Activated gamma-delta T cell (primary cell): Measurements from ENCODE around the gene LINGO3.
A peak's percentile ranks its signal among the peaks of the same experiment; 100 is the strongest.

Experiments used
- DNase-seq: peaks from one replicate; lab custom pipeline; 2025; lab: John Stamatoyannopoulos, UW

The LINGO3 gene

DNA sequence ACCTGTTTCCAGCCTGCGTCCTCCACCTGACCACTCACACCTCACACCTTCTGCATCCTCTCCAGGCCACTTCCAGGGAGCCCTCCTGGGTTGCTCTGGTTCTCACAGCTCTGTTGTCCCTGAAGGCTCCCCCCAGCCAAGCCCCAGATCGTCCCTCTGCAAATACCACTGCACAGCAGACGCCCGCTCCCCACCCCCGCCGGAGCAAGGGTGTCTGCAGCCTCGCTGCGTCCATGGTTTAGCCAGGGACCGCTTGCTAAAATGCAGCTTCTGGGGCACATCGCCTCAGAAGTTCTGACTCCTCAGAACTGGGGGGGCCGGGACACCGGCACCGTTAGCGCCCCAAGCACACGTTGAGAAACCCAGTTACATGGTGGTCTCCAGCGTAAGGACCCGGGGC lies 983 bp downstream of the LINGO3 start:
- DNase-seq, result no peak

DNA sequence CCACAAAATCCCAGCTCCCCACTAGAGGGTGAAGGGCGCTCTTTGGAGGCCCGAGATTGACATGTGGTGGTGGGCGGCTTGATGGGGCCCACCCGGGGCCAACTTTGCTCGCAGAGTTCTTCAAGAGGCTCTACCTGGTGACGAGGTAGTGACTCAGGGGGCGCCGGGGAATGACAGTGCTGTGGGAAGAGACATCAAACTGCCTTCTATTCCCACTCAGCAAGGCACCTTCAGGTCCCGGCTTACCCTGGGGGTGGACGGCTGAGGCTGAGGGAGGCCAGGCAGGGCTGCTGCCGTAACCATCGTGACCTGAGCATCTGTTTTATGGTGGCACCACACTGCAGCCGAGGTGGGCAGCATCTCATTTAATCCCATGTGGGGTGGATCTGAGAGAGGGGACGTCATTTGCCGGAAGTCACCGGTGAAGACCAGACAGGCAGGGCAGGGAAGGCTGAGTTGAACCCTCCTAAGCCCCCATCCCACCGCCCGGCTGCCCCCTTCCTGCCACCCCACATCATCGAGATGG lies 1.6 kb downstream of the LINGO3 start:
- no peak for DNase-seq

DNA sequence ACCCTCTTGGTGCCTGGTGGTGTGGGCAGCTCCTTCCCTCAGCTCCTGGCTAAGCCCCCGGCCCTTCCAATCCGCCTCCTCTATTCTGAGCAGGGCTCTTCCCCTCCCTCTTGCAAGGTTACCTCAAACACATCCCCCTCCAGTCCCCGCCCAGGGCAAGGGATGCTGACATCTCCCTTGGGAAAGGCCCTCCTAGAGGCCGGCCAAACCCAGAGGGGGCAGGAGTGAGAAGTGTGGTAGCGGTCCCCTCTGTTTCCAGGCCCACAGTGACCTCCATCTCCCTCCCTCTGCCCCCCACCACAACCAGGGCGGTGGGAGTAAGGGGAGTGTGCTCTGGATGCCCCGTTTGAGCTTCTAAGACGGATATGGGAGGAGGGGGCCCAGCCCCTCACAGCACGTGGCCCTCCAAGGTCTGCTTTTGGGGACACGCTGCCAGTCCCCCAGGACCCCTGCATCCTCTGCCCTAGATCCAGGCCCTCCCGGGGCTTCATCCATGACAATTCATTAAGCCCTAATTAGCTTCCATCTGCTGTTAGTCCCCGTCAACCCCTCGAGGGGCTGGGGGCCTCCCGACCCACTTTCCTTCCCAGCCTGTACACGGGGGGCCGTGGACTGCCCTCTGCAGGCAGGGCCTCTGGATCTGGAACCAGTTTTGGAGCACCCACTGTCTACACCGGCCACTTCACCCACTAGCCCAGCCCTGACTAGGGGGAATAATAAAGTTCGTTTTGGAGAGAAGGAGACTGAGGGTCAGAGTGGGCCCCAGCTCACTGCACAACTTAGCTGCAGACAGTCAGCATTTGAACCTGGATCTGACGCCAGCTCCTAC lies 2.3 kb downstream of the LINGO3 start:
- no peak for DNase-seq

DNA sequence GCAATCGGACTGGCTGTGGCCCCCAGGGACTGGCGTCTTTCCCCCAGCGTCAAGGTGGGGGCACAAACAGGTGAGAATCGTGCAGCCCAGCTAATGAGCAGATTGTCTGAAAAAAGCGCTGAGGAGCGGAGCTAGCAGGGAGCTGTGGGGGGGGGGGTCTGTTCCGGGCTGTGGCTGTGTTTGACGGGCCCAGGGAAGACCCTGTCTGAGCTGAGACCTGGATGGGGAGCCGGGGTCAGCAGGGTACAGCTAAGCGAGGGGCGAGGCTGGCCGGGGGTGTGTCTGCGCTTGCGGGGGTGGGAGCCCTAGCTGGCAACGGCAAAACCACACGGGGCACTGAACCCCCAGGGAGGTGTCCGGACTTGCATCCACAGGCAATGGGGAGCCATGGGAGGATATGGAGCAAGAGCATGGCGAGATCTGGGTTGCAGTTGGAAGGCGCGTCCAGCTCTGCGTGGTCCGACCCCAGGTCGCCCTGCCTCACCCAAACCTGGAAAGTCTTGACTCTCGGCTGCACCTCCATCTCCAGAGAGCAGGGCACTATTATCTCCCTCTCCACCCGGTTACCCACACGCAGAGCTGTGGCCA lies 4.6 kb downstream of the LINGO3 start:
- no peak for DNase-seq

DNA sequence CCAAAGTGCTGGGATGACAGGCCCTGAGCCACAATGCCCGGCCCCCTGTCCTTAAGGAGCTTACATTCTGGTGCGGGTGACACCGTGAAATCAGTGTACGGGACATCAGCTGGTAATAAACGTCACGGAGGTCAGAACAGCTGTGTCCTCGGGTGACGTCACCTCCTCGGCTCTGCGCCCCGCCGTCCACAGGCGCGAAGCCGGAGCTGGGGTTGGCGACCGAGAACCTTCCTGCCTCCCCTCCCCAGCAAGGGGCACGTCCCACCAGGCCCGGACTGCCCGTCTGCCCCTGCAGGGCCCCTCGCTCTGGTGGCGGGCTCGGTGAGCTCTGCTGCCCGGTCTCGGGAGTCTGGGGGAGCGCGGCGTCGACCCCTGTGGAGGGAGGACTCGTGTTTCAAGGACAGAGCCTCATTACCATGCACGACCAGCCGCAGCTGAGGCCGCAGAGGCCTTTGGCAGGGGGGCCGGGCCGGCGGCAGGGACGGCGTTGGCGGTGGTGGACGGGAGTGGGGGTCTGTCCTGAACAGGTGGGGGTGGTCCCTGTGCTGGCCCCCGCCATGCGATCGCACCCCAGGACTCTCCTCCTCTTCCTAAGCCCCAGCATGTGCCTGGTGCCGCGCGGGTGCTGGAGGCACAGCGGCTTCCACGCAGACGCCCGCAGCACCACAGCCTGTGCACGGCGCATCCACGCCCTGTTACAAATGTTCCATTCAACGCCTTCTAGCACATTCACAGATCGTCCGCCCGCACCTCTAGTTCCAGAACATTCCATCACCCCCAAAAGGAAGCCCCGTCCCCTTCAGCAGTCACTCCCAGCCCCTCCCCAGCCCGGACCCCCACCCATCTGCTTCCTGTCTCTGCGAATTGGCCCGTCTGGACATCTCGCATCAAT lies 5.4 kb downstream of the LINGO3 start:
- no peak for DNase-seq

DNA sequence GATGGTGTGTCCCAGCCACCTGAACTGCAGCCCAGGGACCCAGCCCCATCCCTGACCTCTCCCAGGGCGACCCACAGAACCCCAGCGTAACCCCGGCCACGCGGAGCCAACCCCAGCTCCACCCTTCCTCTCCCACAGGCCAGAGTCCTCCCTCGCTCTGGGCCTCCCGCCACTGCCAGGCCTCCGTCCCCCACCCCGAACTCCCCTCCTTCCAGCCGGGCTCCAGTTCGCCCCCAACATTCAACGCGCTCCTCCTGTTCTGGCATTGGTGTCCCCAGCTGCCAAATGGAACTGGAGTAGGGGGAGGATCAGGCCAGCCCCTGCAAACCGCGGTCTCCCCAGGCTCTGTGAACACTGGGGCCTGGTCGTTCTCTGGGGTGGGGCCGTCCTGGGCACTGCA lies 7.4 kb downstream of the LINGO3 start:
- no peak for DNase-seq

DNA sequence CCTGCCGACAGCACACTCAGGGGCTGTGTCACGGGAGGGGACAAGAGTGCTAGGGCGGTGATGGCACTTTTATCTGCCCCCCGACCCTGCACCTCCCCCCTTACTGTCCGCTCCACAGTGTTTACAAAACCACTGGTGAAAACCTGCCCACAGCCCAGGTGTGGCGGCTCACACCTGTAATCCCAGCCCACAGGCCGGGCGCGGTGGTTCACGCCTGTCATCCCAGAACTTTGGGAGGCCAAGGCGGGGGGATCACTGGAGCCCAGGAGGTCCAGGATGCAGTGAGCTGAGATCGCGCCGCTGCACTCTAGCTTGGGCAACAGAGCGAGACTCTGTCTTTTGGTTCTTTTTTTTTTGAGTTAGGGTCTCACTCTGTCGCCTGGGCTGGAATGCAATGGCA lies 11.8 kb downstream of the LINGO3 start:
- no peak for DNase-seq

DNA sequence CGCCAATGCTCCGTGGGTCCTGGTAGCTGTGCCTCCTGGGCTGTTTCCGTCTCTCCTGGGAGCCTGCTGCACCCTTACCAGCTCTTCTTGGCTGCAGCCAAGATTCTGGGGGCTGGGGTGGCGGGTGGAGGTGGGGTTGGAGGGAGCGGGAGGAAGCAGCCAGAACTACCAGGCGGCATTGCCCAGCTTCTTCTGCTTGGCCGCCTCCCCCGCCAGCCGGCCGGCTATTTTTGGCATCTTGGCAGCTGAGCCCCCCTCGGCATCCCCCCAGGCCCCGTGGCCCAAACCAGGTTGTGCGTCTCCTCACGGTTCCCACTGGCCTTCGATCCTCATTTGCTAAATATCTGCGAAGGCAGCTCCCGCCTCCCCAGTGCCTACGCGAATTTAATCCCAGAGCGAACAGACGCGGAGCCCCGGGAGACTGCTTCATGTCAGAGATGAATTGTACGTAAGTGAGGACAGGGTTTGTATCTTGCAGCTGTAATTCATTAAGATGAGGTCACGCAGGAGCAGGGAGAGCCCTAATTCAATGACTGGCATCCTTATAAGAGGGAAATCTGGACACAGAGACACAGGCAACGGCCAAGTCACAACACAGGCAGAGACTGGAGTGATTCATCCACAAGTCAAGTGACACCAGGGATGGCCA lies 13.1 kb downstream of the LINGO3 start:
- no peak for DNase-seq

DNA sequence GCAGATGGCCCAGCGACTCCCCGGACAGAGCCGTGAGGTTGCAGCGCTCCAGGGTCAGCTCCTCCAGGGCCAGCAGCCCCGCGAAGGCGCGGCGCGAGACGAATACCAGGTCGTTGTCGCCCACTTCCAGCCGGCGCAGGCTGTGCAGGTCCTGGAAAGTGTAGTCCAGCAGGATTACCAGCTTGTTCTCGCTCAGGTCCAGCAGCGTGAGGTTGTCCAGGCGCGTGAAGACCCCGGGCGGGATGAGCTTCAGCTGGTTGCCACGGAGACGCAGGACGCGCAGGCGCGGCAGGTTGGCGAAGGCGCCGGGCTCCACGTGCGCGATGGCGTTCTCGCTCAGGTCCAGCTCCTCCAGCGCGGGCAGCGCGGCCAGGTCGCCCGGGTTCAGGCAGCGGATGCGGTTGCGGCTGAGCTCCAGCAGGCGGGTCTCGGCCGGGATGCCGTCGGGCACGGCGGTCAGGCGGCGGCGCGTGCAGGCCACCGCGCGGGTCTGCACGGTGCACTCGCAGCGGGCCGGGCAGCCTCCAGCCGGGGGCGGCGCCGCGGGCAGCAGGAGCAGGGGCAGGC lies 16.7 kb downstream of the LINGO3 start:
- no peak for DNase-seq

DNA sequence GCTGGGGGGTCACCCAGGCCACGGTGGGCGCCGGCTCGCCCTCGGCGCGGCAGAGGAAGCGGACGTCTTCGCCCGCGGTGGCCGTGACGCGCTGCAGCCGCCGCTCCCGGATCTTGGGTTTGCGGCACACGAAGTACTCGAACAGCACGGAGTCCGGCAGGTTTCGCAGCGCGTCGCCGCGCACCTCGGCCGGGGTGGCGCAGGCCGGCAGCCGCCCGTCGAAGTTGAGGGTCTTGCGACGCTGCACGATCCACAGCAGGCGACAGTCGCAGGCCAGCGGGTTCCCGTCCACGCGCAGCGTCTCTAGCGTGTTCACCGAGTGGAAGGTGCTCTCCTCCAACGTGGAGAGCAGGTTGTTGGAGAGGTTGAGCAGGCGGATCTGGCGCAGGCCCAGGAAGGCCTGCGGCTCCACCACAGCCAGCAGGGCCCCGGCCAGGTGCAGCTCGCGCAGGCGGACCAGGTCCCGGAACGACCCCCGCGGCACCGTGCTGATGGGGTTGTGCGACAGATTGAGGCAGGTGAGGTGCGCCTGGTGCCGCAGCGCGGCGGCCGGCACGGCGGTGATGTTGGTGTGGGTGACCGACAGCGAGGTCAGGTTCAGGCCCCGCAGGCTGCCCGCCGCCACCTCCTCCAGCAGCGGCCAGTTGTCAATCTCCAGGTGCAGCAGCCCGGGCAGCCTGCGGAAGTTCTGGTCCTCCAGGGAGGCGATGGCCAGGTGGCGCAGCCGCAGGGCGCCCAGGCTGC lies 17.3 kb downstream of the LINGO3 start:
- DNase-seq, result no peak

DNA sequence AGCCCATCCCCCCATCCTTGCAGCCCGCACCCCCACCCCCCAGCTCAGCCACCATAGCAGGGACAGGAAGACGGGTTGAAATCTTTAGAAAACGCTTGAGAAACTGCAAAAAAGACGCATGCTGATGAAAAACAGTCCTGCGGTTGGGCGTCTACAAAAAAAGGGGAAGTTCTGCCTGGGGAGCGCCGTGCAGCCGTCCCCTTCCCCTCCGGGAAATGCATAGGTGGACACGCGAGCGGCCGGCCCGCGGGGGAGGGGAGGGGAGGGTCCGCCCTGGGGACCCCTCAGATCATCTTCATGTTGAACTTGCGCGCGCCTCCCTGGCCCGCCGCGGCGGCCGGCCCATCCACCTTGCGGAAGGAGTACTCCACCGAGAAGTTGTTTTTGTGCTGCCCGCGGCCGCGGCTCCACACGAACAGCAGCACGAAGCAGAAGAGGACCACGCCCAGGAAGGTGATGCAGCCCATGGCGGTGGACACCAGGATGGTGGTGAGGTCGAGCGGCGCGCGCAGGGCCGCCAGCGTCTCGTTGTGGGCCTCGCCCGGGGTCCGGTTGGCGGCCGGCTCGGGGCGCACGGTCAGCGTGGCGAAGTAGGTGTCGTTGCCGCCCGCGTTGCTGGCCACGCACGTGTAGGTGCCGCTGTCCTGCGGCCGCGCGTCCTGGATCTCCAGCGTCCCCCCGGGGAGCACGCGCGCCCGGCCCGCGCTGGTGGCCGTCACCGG lies 18.1 kb downstream of the LINGO3 start:
- peak; percentile 45 for DNase-seq

DNA sequence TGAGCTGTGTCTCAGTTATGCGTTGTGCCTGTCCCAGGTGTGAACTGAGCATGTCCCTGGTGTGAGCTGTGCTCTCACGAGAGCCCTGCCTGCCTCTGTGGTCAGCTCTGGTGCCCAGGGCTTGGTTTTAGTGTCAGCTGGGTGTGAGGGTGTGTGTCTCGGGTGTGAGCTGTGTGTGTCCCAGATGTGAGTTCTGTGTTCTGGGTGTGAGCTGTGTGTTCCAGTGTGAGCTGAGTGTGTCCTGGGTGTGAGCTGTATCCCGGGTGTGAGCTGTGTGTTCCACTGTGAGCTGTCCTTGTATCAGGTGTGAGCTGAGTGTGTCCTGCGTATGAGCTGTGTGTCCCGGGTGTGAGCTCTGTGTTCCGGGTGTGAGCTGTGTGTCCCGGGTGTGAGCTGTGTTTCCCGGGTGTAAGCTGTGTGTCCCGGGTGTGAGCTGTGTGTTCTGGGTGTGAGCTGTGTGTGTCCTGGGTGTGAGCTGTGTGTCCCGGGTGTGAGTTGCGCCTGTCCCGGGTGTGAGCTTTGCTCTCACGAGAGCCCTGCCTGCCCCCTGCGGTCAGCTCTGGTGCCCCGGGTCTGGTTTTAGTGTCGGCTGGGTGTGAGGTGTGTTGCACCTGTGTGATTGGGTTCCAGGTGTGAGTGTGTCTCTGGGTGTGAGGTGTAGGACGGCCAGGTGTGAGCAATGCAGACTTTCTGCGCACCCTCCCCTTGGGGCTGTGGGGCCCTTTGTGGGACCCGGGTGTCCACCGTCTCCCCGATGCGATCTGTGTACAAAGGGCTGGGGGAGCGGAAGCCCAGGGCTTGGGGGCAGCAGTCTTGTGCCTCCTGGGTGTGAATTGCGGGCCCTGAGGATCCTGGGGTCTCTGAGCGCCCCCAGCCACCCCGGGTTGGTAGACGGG lies 18.9 kb downstream of the LINGO3 start:
- DNase-seq, result no peak

DNA sequence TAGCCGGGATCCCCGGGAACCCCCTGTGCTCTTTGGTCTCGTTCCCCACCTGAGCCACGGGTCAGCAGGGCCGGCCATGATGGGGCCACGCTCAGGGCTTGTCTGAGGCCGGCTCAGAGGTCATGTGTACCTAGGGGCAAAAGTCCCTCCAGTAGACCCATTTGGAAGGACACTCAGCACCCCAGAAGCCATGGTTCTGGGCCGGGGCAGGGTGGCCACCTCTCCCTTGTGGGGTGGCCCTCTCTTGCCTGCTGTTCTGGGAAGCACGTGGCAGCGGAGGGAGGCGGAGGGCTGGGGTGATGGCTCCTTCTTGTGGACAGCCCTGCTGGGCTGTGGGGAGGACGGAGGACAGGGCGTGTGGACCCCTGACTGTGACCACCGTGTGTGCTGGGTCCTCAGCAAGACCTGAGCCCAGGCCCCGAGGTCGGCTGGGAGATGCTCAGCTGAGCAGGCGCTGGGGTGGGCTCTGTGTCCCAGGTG lies 19.6 kb downstream of the LINGO3 start:
- no peak for DNase-seq

DNA sequence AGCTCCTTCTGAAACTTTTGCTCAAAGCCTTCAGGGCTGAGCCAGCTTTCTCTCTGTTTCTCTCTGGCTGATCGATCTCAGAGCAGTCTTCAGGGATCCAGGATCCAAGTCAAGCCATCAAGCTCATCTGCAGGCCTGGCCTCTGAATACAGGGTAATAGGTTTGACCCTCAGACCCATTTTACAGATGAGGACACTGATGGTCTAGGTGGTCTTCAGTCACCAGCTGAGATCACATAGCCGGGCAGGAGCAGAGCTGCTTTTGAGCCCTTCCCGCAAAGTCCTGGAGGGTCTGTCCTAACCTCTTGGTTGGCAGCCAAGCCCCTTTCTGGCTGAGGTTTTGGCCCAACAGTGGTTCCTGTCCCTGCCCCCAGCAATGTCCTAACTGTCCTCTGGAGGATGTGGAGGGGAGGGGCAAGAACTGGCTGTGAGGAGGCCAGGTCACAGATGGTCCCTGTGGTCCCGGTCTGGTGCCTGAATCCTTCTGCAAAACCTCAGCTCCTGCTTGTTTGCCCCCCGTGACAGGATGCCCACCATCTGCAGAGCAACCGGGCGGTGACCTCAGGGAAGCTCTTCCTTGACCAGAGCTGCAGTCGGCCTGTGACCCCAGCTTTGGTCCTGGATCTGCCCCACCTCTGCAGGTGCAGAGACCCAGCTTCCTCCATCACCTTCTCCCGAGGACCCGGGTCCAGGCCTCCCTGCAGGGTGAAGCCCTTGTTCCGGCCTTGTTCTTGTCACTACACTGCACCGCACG lies 20.2 kb downstream of the LINGO3 start:
- no peak for DNase-seq

DNA sequence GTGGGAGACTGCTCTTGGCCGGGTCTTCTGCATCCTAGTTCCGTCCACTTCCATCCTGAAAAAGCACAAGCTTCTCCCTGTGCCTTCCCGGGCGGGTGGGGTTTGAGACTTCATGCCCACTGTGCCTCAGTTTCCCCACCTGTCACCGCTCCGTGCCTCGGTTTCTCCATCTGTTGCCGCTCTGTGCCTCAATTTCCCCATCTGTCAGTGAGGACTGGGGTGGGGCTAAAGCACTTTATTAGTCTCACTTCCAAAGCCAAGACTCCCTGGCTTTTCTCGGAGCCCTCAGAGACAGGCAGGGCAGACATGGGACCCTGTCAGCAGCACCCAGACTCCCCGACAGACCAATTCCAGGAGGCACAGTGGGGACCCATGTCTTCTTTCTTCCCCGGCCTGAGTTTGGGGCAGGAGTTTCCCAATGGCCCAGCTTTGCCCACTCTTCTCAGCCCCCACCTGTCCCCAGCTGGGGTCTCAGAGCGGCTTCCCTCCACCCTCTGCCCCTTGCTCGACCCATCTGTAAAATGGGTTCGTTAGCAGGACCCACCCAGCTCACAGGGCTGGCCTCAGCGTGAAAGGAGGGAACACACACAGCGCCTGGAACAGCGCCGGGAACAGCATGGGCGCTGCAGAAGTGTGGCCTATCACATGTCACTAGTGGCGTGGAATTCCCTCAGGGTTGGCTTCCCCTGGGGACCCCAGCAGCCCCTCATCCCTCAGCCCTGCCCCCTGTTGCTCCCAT lies 21.4 kb downstream of the LINGO3 start:
- no peak for DNase-seq

DNA sequence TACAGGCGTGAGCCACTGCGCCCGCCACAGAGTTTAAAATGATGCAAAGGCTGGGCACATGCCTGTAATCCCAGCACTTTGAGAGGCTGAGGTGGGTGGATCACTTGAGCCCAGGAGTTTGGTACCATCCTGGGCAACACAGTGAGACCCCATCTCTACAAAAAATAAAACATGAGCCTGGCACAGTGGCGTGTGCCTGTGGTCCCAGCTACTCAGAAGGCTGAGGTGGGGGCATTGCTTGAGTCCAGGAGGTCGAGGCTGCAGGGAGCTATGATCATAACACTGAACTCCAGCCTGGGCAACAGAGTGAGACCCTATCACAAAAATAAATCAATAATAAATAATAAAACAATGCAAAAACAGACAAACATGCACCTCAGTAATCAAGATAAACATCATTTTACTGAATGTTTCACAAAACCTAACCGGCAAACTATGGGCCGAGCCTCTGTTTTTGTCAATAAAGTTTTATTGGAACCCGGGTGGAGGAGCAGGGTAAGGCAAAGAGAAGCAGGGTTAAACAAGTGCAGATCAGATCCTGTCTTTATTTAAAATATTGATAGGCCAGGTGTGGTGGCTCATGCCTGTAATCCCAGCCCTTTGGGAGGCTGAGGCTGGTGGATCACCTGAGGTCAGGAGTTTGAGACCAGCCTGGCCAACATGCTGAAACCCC lies 24.0 kb downstream of the LINGO3 start:
- DNase-seq, result no peak

DNA sequence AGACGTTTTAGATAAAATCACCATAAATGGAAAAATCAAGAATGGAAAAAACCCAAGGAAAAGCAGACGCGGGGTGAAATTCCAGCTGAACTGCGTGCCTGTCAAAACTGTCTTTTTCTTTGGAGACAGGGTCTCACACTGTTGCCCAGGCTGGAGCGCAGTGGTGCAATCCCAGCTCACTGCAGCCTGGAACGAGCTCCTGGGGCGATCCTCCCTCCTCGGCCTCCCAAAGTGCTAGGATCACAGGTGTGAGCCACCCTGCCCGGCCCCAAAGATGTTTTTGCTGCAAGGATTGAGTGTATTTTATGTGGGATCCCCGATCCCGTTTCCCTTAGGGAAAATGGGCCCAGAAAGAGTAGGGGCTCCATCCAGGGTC lies 25.1 kb downstream of the LINGO3 start:
- DNase-seq, result no peak
